H1 (cell line): ENCODE data around the gene IFT25. TPM values are rescaled to one million over a fixed set of nuclear protein-coding genes. Genes with fewer than 3 reads are reported as not detected.
A peak's percentile ranks its signal among the peaks of the same experiment; 100 is the strongest.

Experiments used
- CTCF ChIA-PET: fragments of 300-600 bp; sonication (Branson Sonifier 250); formaldehyde crosslinking; loops from one replicate; lab custom pipeline; 2021; ENCODE audit not compliant: partially characterized antibody; lab: Charles Lee
- POLR2A ChIA-PET: fragments of 300-600 bp; sonication (Branson Sonifier 250); formaldehyde crosslinking; loops from one replicate; lab custom pipeline; 2021; ENCODE audit warnings: inconsistent platforms; ENCODE audit not compliant: partially characterized antibody; lab: Charles Lee
- DNase-seq, 2 experiments: peaks; one replicate each; pipeline versions ENCODE4 v3.0.0 to v3.0.0-alpha.2; 2010 to 2022; ENCODE audit warnings: low spot score in 2 of 2, low read depth in 1 of 2, mixed read lengths in 1 of 2
- FAIRE-seq: peaks from 2 replicates; lab custom pipeline; 2011; peaks lifted over from hg19 to GRCh38; lab: Jason Lieb, UNC
- H2AFZ ChIP-seq: 2 replicates; pipeline ENCODE4 v1.8.1; 2012; ENCODE audit warnings: low read length, inconsistent platforms
- H2AK5ac ChIP-seq: 2 replicates; pipeline ENCODE4 v1.6.1; 2013; ENCODE audit warnings: low read depth, low read length
- H2BK120ac ChIP-seq: replicated peaks from 2 replicates; pipeline ENCODE3; 2013; ENCODE audit warnings: low read depth, low read length, inconsistent platforms
- H2BK12ac ChIP-seq: 2 replicates; pipeline ENCODE4 v1.6.1; 2013; ENCODE audit warnings: low read depth, low read length
- H2BK15ac ChIP-seq: 2 replicates; pipeline ENCODE4 v1.6.1; 2013; ENCODE audit warnings: low read length
- H2BK20ac ChIP-seq: 2 replicates; pipeline ENCODE4 v1.6.1; 2013; ENCODE audit warnings: low read length
- H2BK5ac ChIP-seq: 2 replicates; pipeline ENCODE4 v1.6.1; 2013; ENCODE audit warnings: low read depth, low read length
- H3K14ac ChIP-seq: 2 replicates; pipeline ENCODE4 v1.6.1; 2013; ENCODE audit warnings: inconsistent platforms; ENCODE audit not compliant: insufficient read length
- H3K18ac ChIP-seq: 2 replicates; pipeline ENCODE4 v1.6.1; 2013; ENCODE audit warnings: low read length; ENCODE audit errors: extremely low read depth
- H3K23ac ChIP-seq: 2 replicates; pipeline ENCODE4 v1.6.1; 2013; ENCODE audit warnings: inconsistent platforms; ENCODE audit not compliant: insufficient read length
- H3K23me2 ChIP-seq: 2 replicates; pipeline ENCODE4 v1.6.1; 2013; ENCODE audit warnings: low read depth, low read length
- H3K27ac ChIP-seq: 2 replicates; pipeline ENCODE4 v1.6.1; 2011; ENCODE audit warnings: low read depth, low read length, inconsistent platforms
- H3K27me3 ChIP-seq, 4 experiments: replicated peaks in 1 of 4; 1 replicate in 1 of 4; 2 replicates in 3 of 4; pipeline versions ENCODE4 v1.6.1 to v1.8.1; 2011 to 2013; ENCODE audit warnings: low read length in 3 of 4, mild to moderate bottlenecking in 3 of 4, inconsistent platforms in 2 of 4, mixed read lengths in 2 of 4, moderate library complexity in 1 of 4; ENCODE audit not compliant: control insufficient read depth in 3 of 4, insufficient read depth in 3 of 4; ENCODE audit errors: extremely low read depth in 1 of 4
- H3K36me3 ChIP-seq, 4 experiments: 2 replicates each; pipeline versions ENCODE4 v1.6.1 to v1.8.1; 2011 to 2013; ENCODE audit warnings: mild to moderate bottlenecking in 4 of 4, low read length in 3 of 4, moderate library complexity in 2 of 4, control low read depth in 1 of 4, inconsistent platforms in 1 of 4; ENCODE audit not compliant: insufficient read depth in 4 of 4, control insufficient read depth in 2 of 4
- H3K4ac ChIP-seq: replicated peaks from 2 replicates; pipeline ENCODE3; 2013; ENCODE audit warnings: low read length, low read depth, mixed read lengths, inconsistent platforms; ENCODE audit not compliant: insufficient read length
- H3K4me1 ChIP-seq, 4 experiments: replicated peaks in 1 of 4; 1 replicate in 1 of 4; 2 replicates in 3 of 4; pipeline versions ENCODE4 v1.6.1 to v1.8.1; 2011 to 2013; ENCODE audit warnings: low read length in 3 of 4, inconsistent platforms in 2 of 4, mixed read lengths in 1 of 4; ENCODE audit not compliant: insufficient read depth in 4 of 4, control insufficient read depth in 3 of 4
- H3K4me2 ChIP-seq, 2 experiments: 2 replicates each; pipeline versions ENCODE4 v1.6.1 to v1.8.1; 2011 to 2013; ENCODE audit warnings: low read depth in 2 of 2, low read length in 2 of 2, control low read depth in 1 of 2, inconsistent platforms in 1 of 2, mild to moderate bottlenecking in 1 of 2; ENCODE audit not compliant: insufficient read depth in 1 of 2
- H3K4me3 ChIP-seq, 4 experiments: fragments of 200-600, 300-600 bp in 1 of 4; sonication (generic), shearing (Covaris generic), sonication (Bioruptor Twin) in 1 of 4; 2 replicates each; pipeline versions ENCODE4 v1.5.1 to v1.8.1; 2011 to 2016; ENCODE audit warnings: low read length in 4 of 4, low read depth in 3 of 4, control low read depth in 2 of 4, inconsistent platforms in 2 of 4, mild to moderate bottlenecking in 2 of 4, mixed read lengths in 1 of 4, moderate library complexity in 1 of 4; ENCODE audit not compliant: insufficient read depth in 2 of 4; ENCODE audit errors: extremely low read depth in 1 of 4
- H3K56ac ChIP-seq: replicated peaks from 2 replicates; pipeline ENCODE3; 2013; ENCODE audit warnings: low read depth, mild to moderate bottlenecking, mixed read lengths, low read length, inconsistent platforms; ENCODE audit not compliant: insufficient read length
- H3K79me1 ChIP-seq: 2 replicates; pipeline ENCODE4 v1.6.1; 2013; ENCODE audit warnings: low read depth, low read length, control low read depth
- H3K79me2 ChIP-seq, 2 experiments: 2 replicates each; pipeline versions ENCODE4 v1.6.1 to v1.8.1; 2012 to 2013; ENCODE audit warnings: low read length in 2 of 2, mild to moderate bottlenecking in 2 of 2, inconsistent platforms in 1 of 2; ENCODE audit not compliant: insufficient read depth in 2 of 2, control insufficient read depth in 1 of 2
- H3K9ac ChIP-seq, 4 experiments: replicated peaks in 1 of 4; 1 replicate in 1 of 4; 2 replicates in 3 of 4; pipeline versions ENCODE4 v1.6.1 to v1.8.1; 2011 to 2013; ENCODE audit warnings: low read depth in 3 of 4, low read length in 3 of 4, control low read depth in 2 of 4, mild to moderate bottlenecking in 2 of 4, moderate library complexity in 2 of 4, inconsistent platforms in 1 of 4; ENCODE audit errors: extremely low read depth in 1 of 4
- H3K9me3 ChIP-seq, 2 experiments: 2 replicates each; pipeline versions ENCODE4 v1.6.1 to v1.8.1; 2012 to 2013; ENCODE audit warnings: mild to moderate bottlenecking in 2 of 2, moderate library complexity in 2 of 2, control low read depth in 1 of 2, inconsistent platforms in 1 of 2, low read depth in 1 of 2, low read length in 1 of 2, mixed read lengths in 1 of 2; ENCODE audit not compliant: insufficient read depth in 2 of 2
- H4K20me1 ChIP-seq, 2 experiments: replicated peaks in 1 of 2; 2 replicates each; pipeline versions ENCODE3 to v1.8.1; 2011 to 2013; ENCODE audit warnings: inconsistent platforms in 2 of 2, low read length in 2 of 2, mild to moderate bottlenecking in 1 of 2; ENCODE audit not compliant: insufficient read depth in 2 of 2, control insufficient read depth in 1 of 2
- H4K5ac ChIP-seq: 2 replicates; pipeline ENCODE4 v1.6.1; 2013; ENCODE audit warnings: low read length, low read depth, mixed read lengths, inconsistent platforms; ENCODE audit not compliant: insufficient read length
- H4K8ac ChIP-seq: 2 replicates; pipeline ENCODE4 v1.8.0; 2013; ENCODE audit warnings: mild to moderate bottlenecking, moderate library complexity, low read length, inconsistent platforms; ENCODE audit not compliant: insufficient read depth; ENCODE audit errors: extremely low read depth
- H4K91ac ChIP-seq: replicated peaks from 2 replicates; pipeline ENCODE3; 2013; ENCODE audit warnings: low read length, mixed read lengths, inconsistent platforms; ENCODE audit not compliant: insufficient read length
- BACH1 ChIP-seq: IDR thresholded peaks from 2 replicates; pipeline ENCODE4 v1.6.1; 2012; ENCODE audit warnings: low read length, improper control_type of control experiment
- CHD1 ChIP-seq: IDR thresholded peaks from 2 replicates; pipeline ENCODE4 v1.6.1; 2012; ENCODE audit warnings: low read depth, low read length, improper control_type of control experiment
- CHD2 ChIP-seq: IDR thresholded peaks from 2 replicates; pipeline ENCODE4 v1.6.1; 2012; ENCODE audit warnings: low read length, improper control_type of control experiment
- CREB1 ChIP-seq: IDR thresholded peaks from 2 replicates; pipeline ENCODE4 v1.6.1; 2012; ENCODE audit warnings: inconsistent platforms
- CTBP2 ChIP-seq: IDR thresholded peaks from 2 replicates; pipeline ENCODE4 v1.7.0; 2011; ENCODE audit warnings: borderline replicate concordance, mild to moderate bottlenecking, moderate library complexity, mixed read lengths, low read length; ENCODE audit not compliant: insufficient read depth, insufficient read length
- HDAC2 ChIP-seq, 2 experiments: fragments of 300-600 bp in 1 of 2; sonication (generic) in 1 of 2; IDR thresholded peaks; 2 replicates each; pipeline ENCODE4 v1.6.1; 2011 to 2012; ENCODE audit warnings: low read depth in 2 of 2, low read length in 2 of 2, mild to moderate bottlenecking in 2 of 2, moderate library complexity in 2 of 2, borderline replicate concordance in 1 of 2, inconsistent platforms in 1 of 2
- SIRT6 ChIP-seq: IDR thresholded peaks from one replicate; pipeline ENCODE4 v1.7.1; 2012; ENCODE audit warnings: low read length, inconsistent platforms
- YY1 ChIP-seq: IDR thresholded peaks from 2 replicates; pipeline ENCODE4 v1.6.1; 2011; ENCODE audit warnings: low read depth, mild to moderate bottlenecking, low read length
- ZNF274 ChIP-seq: IDR thresholded peaks from 2 replicates; pipeline ENCODE4 v1.7.0; 2012; ENCODE audit warnings: low read length, borderline replicate concordance; ENCODE audit errors: extremely low read depth
- WGBS, 2 experiments: shearing (Covaris generic) in 1 of 2; methylation state at CpG; one replicate each; pipeline versions ENCODE4 v1.1.6 to v1.1.7; 2013 to 2015; ENCODE audit warnings: low lambda C conversion rate in 2 of 2, mixed read lengths in 2 of 2, inconsistent platforms in 1 of 2, low coverage in 1 of 2, missing lambda C conversion rate in 1 of 2; ENCODE audit not compliant: insufficient replicate concordance in 2 of 2, insufficient coverage in 1 of 2, insufficient read length in 1 of 2; ENCODE audit errors: extremely low coverage in 1 of 2, missing lambda C conversion rate in 1 of 2; 5-methylcytosine and 5-hydroxymethylcytosine counted together
- polyA plus RNA-seq, 7 experiments: library from polyadenylated mRNA; depleted of rRNA in 3 of 7; stranded (reverse) in 5 of 7; unstranded in 2 of 7; fragments of >200 nt in 5 of 7; fragments of 200-250 nt in 2 of 7; gene quantifications; 1 replicate in 5 of 7; 2 replicates in 1 of 7; 4 replicates in 1 of 7; pipeline versions ENCODE4 v1.2.1 to v1.2.3, GENCODE V29; 2011 to 2013; ENCODE audit warnings: missing spikeins in 2 of 7, mixed read lengths in 2 of 7
- total RNA-seq: library from RNA; stranded (reverse); fragmentation: NEBNext Ultra II Directional; extraction: Animal tissue kit (Norgen Biotek cat#: 25700); gene quantifications from 2 replicates; pipeline ENCODE4 v1.2.1, GENCODE V29; 2021
- TF ChIP-seq, protein P1 (sequence below): IDR thresholded peaks from 2 replicates; pipeline ENCODE4 v1.6.1; 2012; ENCODE audit warnings: low read length, inconsistent platforms
- TF ChIP-seq, protein P2 (sequence below): IDR thresholded peaks from 2 replicates; pipeline ENCODE4 v1.6.1; 2012; ENCODE audit warnings: inconsistent platforms

The IFT25 gene
- total and polyA plus RNA-seq, 2 of the 8 experiments (the other 6 are each of a cell fraction or from before 2014, with no cell fraction given), result 15.0 to 36.3 TPM

DNA sequence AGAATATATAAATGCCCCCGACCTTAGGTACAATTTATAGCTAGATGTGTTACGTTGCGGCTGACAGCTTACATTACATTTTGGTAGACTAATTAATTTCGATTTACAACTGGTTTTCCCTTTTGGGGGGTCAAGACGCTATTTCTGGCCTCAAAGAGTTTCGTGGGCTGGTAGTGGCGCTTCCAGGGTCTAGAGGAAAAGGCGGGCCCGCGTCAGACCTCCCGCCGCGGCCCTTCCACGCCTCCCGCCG, 391 bp downstream of the IFT25 start:
- FAIRE-seq, result no peak
- Histone ChIP-seq H3K23ac (no peak overlapping the region), H3K79me2 (peaks cover 3 to 44% of the 10 kb centered on the region in 2 experiments; a peak in 2 of 4 replicates), H3K4me3 (peak overlapping the region; percentile 77 to 98 (median 79)), H3K23me2 (peaks cover 14% of the 10 kb centered on the region), H2BK5ac (0 out of 2 replicates have a peak overlapping the region, but pooled peaks have one; percentile 49), H2AFZ (no peak overlapping the region), H4K5ac (no peak overlapping the region), H4K91ac (no peak overlapping the region), H2BK20ac (no peak overlapping the region), H3K27me3 (no peaks in the 10 kb centered on the region), H2BK12ac (no peak overlapping the region), H3K79me1 (peaks cover 14% of the 10 kb centered on the region), H4K20me1 (peaks cover 6 to 8% of the 10 kb centered on the region in 2 experiments), H3K9ac (peak overlapping the region in 2 of 4 experiments; percentile 38 to 41; a peak in 5 of 7 replicates), H4K8ac (peak overlapping the region; percentile 61), H2BK120ac (no peak overlapping the region), H3K14ac (no peak overlapping the region), H2AK5ac (no peak overlapping the region), H3K27ac (no peak overlapping the region), H3K4me1 (peaks cover 4 to 16% (median 9%) of the 10 kb centered on the region in 4 experiments), H3K9me3 (no peaks in the 10 kb centered on the region), H2BK15ac (peak overlapping the region; percentile 41; the same call in 1 of the 2 replicates), H3K18ac (peak overlapping the region; percentile 93), H3K56ac (no peak overlapping the region), H3K4ac (no peak overlapping the region), H3K36me3 (no peaks in the 10 kb centered on the region; a peak in 2 of 8 replicates), H3K4me2 (peak overlapping the region; percentile 75 to 92)
- POLR2A ChIA-PET, result interaction anchor here (1.2 to 2.1 kb wide), 5 partner anchors 11 to 84 kb away, joined by 4 to 7 read pairs (median 5); no protein-coding TSS in a partner anchor
- 6% methylated on average over 16 of the region's 16 CpGs; no CpG with 5 or more reads in 1 of the 2 experiments for WGBS, 2 experiments
- DNase-seq, result no peak
- CTCF ChIA-PET, result interaction anchor here (0.9 to 3.6 kb wide), 8 partner anchors 11 to 85 kb away, joined by 3 to 19 read pairs (median 4); no protein-coding TSS in a partner anchor
- TF ChIP-seq SIRT6 (no peak), HDAC2 (IDR thresholded peaks at IDR 0.05; ENCODE audit: borderline replicate concordance in 1 of 2, low read depth in 2 of 2, low read length in 2 of 2) (no peak), CHD2 (no peak), YY1 (no peak), ZNF274 (no peak), CHD1 (no peak), CREB1 (no peak), BACH1 (no peak), CTBP2 (no peak)
- TF ChIP-seq, protein P1, sequence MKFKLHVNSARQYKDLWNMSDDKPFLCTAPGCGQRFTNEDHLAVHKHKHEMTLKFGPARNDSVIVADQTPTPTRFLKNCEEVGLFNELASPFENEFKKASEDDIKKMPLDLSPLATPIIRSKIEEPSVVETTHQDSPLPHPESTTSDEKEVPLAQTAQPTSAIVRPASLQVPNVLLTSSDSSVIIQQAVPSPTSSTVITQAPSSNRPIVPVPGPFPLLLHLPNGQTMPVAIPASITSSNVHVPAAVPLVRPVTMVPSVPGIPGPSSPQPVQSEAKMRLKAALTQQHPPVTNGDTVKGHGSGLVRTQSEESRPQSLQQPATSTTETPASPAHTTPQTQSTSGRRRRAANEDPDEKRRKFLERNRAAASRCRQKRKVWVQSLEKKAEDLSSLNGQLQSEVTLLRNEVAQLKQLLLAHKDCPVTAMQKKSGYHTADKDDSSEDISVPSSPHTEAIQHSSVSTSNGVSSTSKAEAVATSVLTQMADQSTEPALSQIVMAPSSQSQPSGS, result no peak
- TF ChIP-seq, protein P2, sequence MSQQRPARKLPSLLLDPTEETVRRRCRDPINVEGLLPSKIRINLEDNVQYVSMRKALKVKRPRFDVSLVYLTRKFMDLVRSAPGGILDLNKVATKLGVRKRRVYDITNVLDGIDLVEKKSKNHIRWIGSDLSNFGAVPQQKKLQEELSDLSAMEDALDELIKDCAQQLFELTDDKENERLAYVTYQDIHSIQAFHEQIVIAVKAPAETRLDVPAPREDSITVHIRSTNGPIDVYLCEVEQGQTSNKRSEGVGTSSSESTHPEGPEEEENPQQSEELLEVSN, result no peak
